Measurements from ENCODE around the gene FCRL5.

The FCRL5 gene

GRCh38 chr1:157515709-157516108 is 36.6 kb downstream of the FCRL5 start:
- no peaks in the 10 kb centered on the region for H3K27me3 ChIP-seq (ENCODE audit: insufficient read depth, low read length, poor library complexity)
- 0 out of 2 replicates have a peak, but pooled peaks cover 4% of the 10 kb centered on the region for H3K4me1 ChIP-seq (ENCODE audit: insufficient read depth, low read length)
- ATAC-seq (ENCODE audit: insufficient read depth, low read depth) (no peak), DNase-seq (no peak)
- H3K79me2 ChIP-seq (ENCODE audit: insufficient read depth, low read length): no peaks in the 10 kb centered on the region
- no peaks in the 10 kb centered on the region for H4K20me1 ChIP-seq (ENCODE audit: insufficient read depth, low read length)
- H3K4me3 ChIP-seq (ENCODE audit: low read depth in 1 of 2, low read length in 2 of 2): no peak overlapping the region
- TF ChIP-seq CTCF (IDR thresholded peaks at IDR 0.05; ENCODE audit: borderline replicate concordance, extremely low read depth, low read length, poor library complexity, severe bottlenecking): no peak
- TF ChIP-seq EZH2 (IDR thresholded peaks at IDR 0.05; ENCODE audit: borderline replicate concordance, low read depth, low read length, severe bottlenecking): no peak
- no peaks in the 10 kb centered on the region for H3K36me3 ChIP-seq (ENCODE audit: insufficient read depth, low read length)
- no peak overlapping the region for H3K27ac ChIP-seq (ENCODE audit: low read length)
- H3K4me2 ChIP-seq (ENCODE audit: insufficient read depth, low read length): no peak overlapping the region
- no peaks in the 10 kb centered on the region for H3K9me3 ChIP-seq (ENCODE audit: insufficient read depth, low read length, severe bottlenecking)
- H3K9ac ChIP-seq (ENCODE audit: low read depth, low read length): no peak overlapping the region
- no peak overlapping the region for H2AFZ ChIP-seq (ENCODE audit: low read depth, low read length)

DNA sequence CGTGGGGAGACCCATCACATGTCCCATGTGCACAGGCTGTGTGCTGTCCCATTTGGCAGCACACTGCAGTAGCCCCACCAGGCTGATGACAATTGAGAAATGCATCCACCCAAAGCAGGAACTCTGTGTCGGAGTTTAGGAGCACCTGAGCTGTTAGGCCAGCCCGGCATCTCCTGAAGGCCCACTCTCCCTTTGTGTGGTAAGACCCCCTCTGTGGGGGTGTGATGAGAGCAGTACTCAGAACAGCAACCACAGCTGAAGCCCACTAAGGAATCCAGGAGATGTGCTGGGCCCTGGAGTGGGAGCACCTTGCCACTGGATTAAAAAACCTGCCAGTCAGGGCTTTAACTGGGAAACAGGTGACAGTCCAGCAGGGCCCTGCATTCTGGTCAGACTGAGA is 37.2 kb downstream of the FCRL5 start:
- no peak overlapping the region for H3K9ac ChIP-seq (ENCODE audit: low read depth, low read length)
- H4K20me1 ChIP-seq (ENCODE audit: insufficient read depth, low read length): no peaks in the 10 kb centered on the region
- no peak for TF ChIP-seq EZH2 (IDR thresholded peaks at IDR 0.05; ENCODE audit: borderline replicate concordance, low read depth, low read length, severe bottlenecking)
- TF ChIP-seq CTCF (IDR thresholded peaks at IDR 0.05; ENCODE audit: borderline replicate concordance, extremely low read depth, low read length, poor library complexity, severe bottlenecking): no peak
- H3K4me1 ChIP-seq (ENCODE audit: insufficient read depth, low read length): 0 out of 2 replicates have a peak, but pooled peaks cover 4% of the 10 kb centered on the region
- H3K36me3 ChIP-seq (ENCODE audit: insufficient read depth, low read length): no peaks in the 10 kb centered on the region
- H3K79me2 ChIP-seq (ENCODE audit: insufficient read depth, low read length): no peaks in the 10 kb centered on the region
- H3K9me3 ChIP-seq (ENCODE audit: insufficient read depth, low read length, severe bottlenecking): no peaks in the 10 kb centered on the region
- H3K4me2 ChIP-seq (ENCODE audit: insufficient read depth, low read length): no peak overlapping the region
- H3K27ac ChIP-seq (ENCODE audit: low read length): no peak overlapping the region
- no peaks in the 10 kb centered on the region for H3K27me3 ChIP-seq (ENCODE audit: insufficient read depth, low read length, poor library complexity)
- DNase-seq: no peak
- H2AFZ ChIP-seq (ENCODE audit: low read depth, low read length): no peak overlapping the region
- no peak overlapping the region for H3K4me3 ChIP-seq (ENCODE audit: low read depth in 1 of 2, low read length in 2 of 2)
- ATAC-seq (ENCODE audit: insufficient read depth, low read depth): no peak

DNA sequence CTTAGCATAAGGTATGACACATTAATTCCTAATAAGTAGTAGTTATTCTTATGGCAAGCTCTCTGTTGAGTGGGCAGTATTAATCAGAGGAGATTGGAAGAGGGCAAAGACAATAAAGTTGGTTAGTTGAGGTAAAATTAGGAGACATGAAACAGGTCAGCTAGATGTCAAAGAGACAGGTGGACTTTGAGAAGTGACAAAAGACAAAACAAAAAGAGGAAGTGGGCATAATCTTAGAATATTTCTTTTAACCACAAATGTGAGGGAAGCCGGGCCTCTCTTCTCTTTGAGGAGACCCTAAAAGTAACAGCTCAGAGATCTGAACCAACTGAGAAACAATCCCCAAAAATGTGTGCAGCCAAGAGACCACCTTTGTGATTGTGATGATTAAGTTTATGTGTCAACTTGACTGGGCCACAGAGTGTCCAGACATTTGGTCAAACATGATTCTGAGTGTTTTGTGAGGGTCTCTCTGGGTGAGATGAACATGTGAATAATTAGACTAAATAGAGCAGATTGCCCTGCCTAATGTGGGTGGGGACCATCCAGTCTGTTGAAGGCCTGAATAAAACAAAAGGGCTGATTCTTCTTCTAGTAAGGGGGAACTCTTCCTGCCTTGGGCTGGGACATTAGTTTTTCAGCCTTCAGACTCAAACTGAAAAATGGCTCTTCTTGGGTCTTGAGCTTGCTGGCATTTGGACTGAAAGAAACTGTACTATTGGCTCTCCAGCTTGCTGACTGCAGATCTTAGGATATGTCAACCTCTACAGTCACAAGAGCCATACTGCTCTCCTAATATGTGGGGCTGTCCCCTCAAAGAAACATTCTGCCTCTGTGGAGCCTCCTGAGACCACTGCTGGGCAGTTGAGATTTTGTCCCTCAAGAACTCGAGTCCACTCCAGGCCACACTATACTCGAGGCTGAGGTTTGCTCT is 40.0 kb downstream of the FCRL5 start:
- H3K4me3 ChIP-seq (ENCODE audit: low read depth in 1 of 2, low read length in 2 of 2): no peak overlapping the region
- H3K27me3 ChIP-seq (ENCODE audit: insufficient read depth, low read length, poor library complexity): peaks cover 6% of the 10 kb centered on the region
- TF ChIP-seq CTCF (IDR thresholded peaks at IDR 0.05; ENCODE audit: borderline replicate concordance, extremely low read depth, low read length, poor library complexity, severe bottlenecking) (no peak), EZH2 (IDR thresholded peaks at IDR 0.05; ENCODE audit: borderline replicate concordance, low read depth, low read length, severe bottlenecking) (no peak)
- no peak overlapping the region for H2AFZ ChIP-seq (ENCODE audit: low read depth, low read length)
- no peak overlapping the region for H3K27ac ChIP-seq (ENCODE audit: low read length)
- H3K4me1 ChIP-seq (ENCODE audit: insufficient read depth, low read length): 0 out of 2 replicates have a peak, but pooled peaks cover 4% of the 10 kb centered on the region
- no peaks in the 10 kb centered on the region for H4K20me1 ChIP-seq (ENCODE audit: insufficient read depth, low read length)
- no peak overlapping the region for H3K9ac ChIP-seq (ENCODE audit: low read depth, low read length)
- H3K4me2 ChIP-seq (ENCODE audit: insufficient read depth, low read length): no peak overlapping the region
- no peak for DNase-seq
- no peaks in the 10 kb centered on the region for H3K36me3 ChIP-seq (ENCODE audit: insufficient read depth, low read length)
- no peaks in the 10 kb centered on the region for H3K9me3 ChIP-seq (ENCODE audit: insufficient read depth, low read length, severe bottlenecking)
- peak; percentile 62 for ATAC-seq (ENCODE audit: insufficient read depth, low read depth)
- H3K79me2 ChIP-seq (ENCODE audit: insufficient read depth, low read length): no peaks in the 10 kb centered on the region

Measured in DND-41 (cell line).